ENCODE results near the gene SULT6B1.
A peak's percentile ranks its signal among the peaks of the same experiment; 100 is the strongest.
"Not testable (repeated sequence)": the region's sequence is repeated elsewhere in the genome, so short reads cannot be mapped to it uniquely, and the experiment has no call there.

The SULT6B1 gene

DNA sequence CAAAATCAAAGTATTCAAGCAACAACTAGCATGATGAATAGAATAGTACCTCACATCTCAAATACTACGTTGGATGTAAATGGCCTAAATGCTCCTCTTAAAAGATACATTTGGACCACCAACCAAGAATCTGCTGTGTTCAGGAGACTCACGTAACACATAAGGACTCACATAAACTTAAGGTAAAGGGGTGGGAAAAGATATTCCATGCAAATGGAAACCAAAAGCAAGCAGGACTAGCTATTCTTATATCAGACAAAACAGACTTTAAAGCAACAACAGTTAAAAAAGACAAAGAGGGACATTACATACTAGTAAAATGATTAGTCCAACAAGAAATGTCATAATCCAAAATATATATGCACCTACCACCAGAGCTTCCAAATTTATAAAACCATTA is 18.3 kb upstream of the SULT6B1 start:
- H3K4me1 ChIP-seq (ENCODE audit: control extremely low read depth in 1 of 4, control insufficient read depth in 4 of 4, insufficient read depth in 4 of 4, low read length in 3 of 4); DNase-seq; H3K27me3 ChIP-seq (replicated peaks in 2 of 5; ENCODE audit: control insufficient read depth in 4 of 5, insufficient read depth in 5 of 5, low read length in 4 of 5); POLR2A ChIA-PET; H3K27ac ChIP-seq (ENCODE audit: insufficient read depth in 1 of 2, low read depth in 1 of 2, low read length in 2 of 2, poor library complexity in 1 of 2, severe bottlenecking in 2 of 2): not testable (repeated sequence)
- peak overlapping the region in 1 of 7 experiments; percentile 6 for H3K4me3 ChIP-seq (ENCODE audit: control insufficient read depth in 1 of 7, extremely low read depth in 1 of 7, insufficient read depth in 4 of 7, low read depth in 2 of 7, low read length in 6 of 7)
- peaks cover 46 to 93% (median 67%) of the 10 kb centered on the region in 4 experiments for H3K36me3 ChIP-seq (ENCODE audit: control insufficient read depth in 4 of 4, insufficient read depth in 4 of 4, low read length in 3 of 4)
- WGBS (ENCODE audit: insufficient coverage) = no CpG with 5 or more reads among the region's 2 CpGs
- peaks cover 12 to 50% (median 22%) of the 10 kb centered on the region in 5 experiments for H3K9me3 ChIP-seq (ENCODE audit: control extremely low read depth in 1 of 5, control insufficient read depth in 4 of 5, insufficient read depth in 2 of 5, low read depth in 1 of 5, low read length in 4 of 5)
- CTCF ChIA-PET = interaction anchor here (1.1 to 2.3 kb wide), 2 partner anchors 38 to 58 kb away, joined by 3 to 5 read pairs; no protein-coding TSS in a partner anchor

- WGBS (ENCODE audit: insufficient coverage) = 96% methylated on average over 4 of the region's 5 CpGs
- Histone ChIP-seq H3K27me3 (replicated peaks in 2 of 5; ENCODE audit: control insufficient read depth in 4 of 5, insufficient read depth in 5 of 5, low read length in 4 of 5) (no peaks in the 10 kb centered on the region), H3K4me1 (ENCODE audit: control extremely low read depth in 1 of 4, control insufficient read depth in 4 of 4, insufficient read depth in 4 of 4, low read length in 3 of 4) (peaks cover 0 to 13% (median 5%) of the 10 kb centered on the region in 4 experiments), H3K36me3 (ENCODE audit: control insufficient read depth in 4 of 4, insufficient read depth in 4 of 4, low read length in 3 of 4) (peaks cover 44 to 86% (median 65%) of the 10 kb centered on the region in 4 experiments), H3K4me3 (ENCODE audit: control insufficient read depth in 1 of 7, extremely low read depth in 1 of 7, insufficient read depth in 4 of 7, low read depth in 2 of 7, low read length in 6 of 7) (no peak overlapping the region), H3K27ac (ENCODE audit: insufficient read depth in 1 of 2, low read depth in 1 of 2, low read length in 2 of 2, poor library complexity in 1 of 2, severe bottlenecking in 2 of 2) (no peak overlapping the region), H3K9me3 (ENCODE audit: control extremely low read depth in 1 of 5, control insufficient read depth in 4 of 5, insufficient read depth in 2 of 5, low read depth in 1 of 5, low read length in 4 of 5) (peaks cover 12 to 50% (median 22%) of the 10 kb centered on the region in 5 experiments)
- POLR2A ChIA-PET = no interaction called here
- peak in 1 of 3 donors; percentile 17 for DNase-seq
- CTCF ChIA-PET = no interaction called here
Observed at GRCh38 chr2:37205689-37206341, 17.3 kb upstream of the SULT6B1 start.

- POLR2A ChIA-PET, CTCF ChIA-PET: not testable (repeated sequence)
Observed at GRCh38 chr2:37205071-37205661, 16.7 kb upstream of the SULT6B1 start.

DNA sequence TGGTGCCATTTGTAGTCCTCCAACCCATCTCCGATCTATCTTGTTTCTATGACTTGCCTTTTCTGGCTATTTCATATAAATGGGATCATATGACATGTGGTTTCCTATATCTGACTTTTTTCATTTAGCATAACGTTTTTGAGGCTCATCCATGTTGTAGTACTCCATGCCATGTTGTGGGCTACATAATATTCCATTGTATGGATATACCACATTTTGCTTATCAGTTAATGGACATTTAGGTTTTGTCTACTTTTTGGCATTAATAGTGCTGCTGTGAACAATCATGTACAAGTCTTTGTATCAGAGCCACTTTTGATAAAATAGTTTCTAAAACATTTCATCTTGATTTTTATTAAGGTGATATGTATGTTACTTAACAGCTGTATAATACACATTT is 15.2 kb upstream of the SULT6B1 start:
- WGBS (ENCODE audit: insufficient coverage) = no CpG with 5 or more reads among the region's 2 CpGs
- H3K27me3 ChIP-seq (replicated peaks in 2 of 5; ENCODE audit: control insufficient read depth in 4 of 5, insufficient read depth in 5 of 5, low read length in 4 of 5) = no peaks in the 10 kb centered on the region
- H3K27ac ChIP-seq (ENCODE audit: insufficient read depth in 1 of 2, low read depth in 1 of 2, low read length in 2 of 2, poor library complexity in 1 of 2, severe bottlenecking in 2 of 2) = no peak overlapping the region
- ChIA-PET POLR2A (interaction anchor here (0.7 kb wide), 1 partner anchor 55 kb away, joined by 3 read pairs; no protein-coding TSS in a partner anchor), CTCF (interaction anchor here (1.1 to 1.6 kb wide), 2 partner anchors 10 to 15 kb away, joined by 3 to 5 read pairs; partner anchors contain the start of gene SULT6B1)
- H3K4me3 ChIP-seq (ENCODE audit: control insufficient read depth in 1 of 7, extremely low read depth in 1 of 7, insufficient read depth in 4 of 7, low read depth in 2 of 7, low read length in 6 of 7) = no peak overlapping the region
- DNase-seq = no peak
- H3K4me1 ChIP-seq (ENCODE audit: control extremely low read depth in 1 of 4, control insufficient read depth in 4 of 4, insufficient read depth in 4 of 4, low read length in 3 of 4) = peaks cover 0 to 13% (median 5%) of the 10 kb centered on the region in 4 experiments
- H3K9me3 ChIP-seq (ENCODE audit: control extremely low read depth in 1 of 5, control insufficient read depth in 4 of 5, insufficient read depth in 2 of 5, low read depth in 1 of 5, low read length in 4 of 5) = peaks cover 8 to 33% (median 10%) of the 10 kb centered on the region in 5 experiments
- peaks cover 37 to 77% (median 54%) of the 10 kb centered on the region in 4 experiments for H3K36me3 ChIP-seq (ENCODE audit: control insufficient read depth in 4 of 4, insufficient read depth in 4 of 4, low read length in 3 of 4)

More at GRCh38 chr2:37205071-37205661, 16.7 kb upstream of the SULT6B1 start:
- DNase-seq; H3K27me3 ChIP-seq (replicated peaks in 2 of 5; ENCODE audit: control insufficient read depth in 4 of 5, insufficient read depth in 5 of 5, low read length in 4 of 5); H3K27ac ChIP-seq (ENCODE audit: insufficient read depth in 1 of 2, low read depth in 1 of 2, low read length in 2 of 2, poor library complexity in 1 of 2, severe bottlenecking in 2 of 2); H3K4me3 ChIP-seq (ENCODE audit: control insufficient read depth in 1 of 7, extremely low read depth in 1 of 7, insufficient read depth in 4 of 7, low read depth in 2 of 7, low read length in 6 of 7): not testable (repeated sequence)
- H3K4me1 ChIP-seq (ENCODE audit: control extremely low read depth in 1 of 4, control insufficient read depth in 4 of 4, insufficient read depth in 4 of 4, low read length in 3 of 4) = peaks cover 0 to 13% (median 5%) of the 10 kb centered on the region in 4 experiments
- peaks cover 43 to 82% (median 66%) of the 10 kb centered on the region in 4 experiments for H3K36me3 ChIP-seq (ENCODE audit: control insufficient read depth in 4 of 4, insufficient read depth in 4 of 4, low read length in 3 of 4)
- H3K9me3 ChIP-seq (ENCODE audit: control extremely low read depth in 1 of 5, control insufficient read depth in 4 of 5, insufficient read depth in 2 of 5, low read depth in 1 of 5, low read length in 4 of 5) = peaks cover 12 to 48% (median 22%) of the 10 kb centered on the region in 5 experiments
- WGBS (ENCODE audit: insufficient coverage) = 100% methylated on average over 3 of the region's 8 CpGs

- H3K27me3 ChIP-seq (replicated peaks in 2 of 5; ENCODE audit: control insufficient read depth in 4 of 5, insufficient read depth in 5 of 5, low read length in 4 of 5) = no peaks in the 10 kb centered on the region
- CTCF ChIA-PET = interaction anchor here (1.0 to 3.7 kb wide), 5 partner anchors 10 to 50 kb away, joined by 3 to 9 read pairs (median 5); partner anchors contain the start of genes CEBPZ and NDUFAF7
- H3K4me3 ChIP-seq (ENCODE audit: control insufficient read depth in 1 of 7, extremely low read depth in 1 of 7, insufficient read depth in 4 of 7, low read depth in 2 of 7, low read length in 6 of 7) = no peak overlapping the region
- peaks cover 3 to 28% (median 15%) of the 10 kb centered on the region in 4 experiments for H3K4me1 ChIP-seq (ENCODE audit: control extremely low read depth in 1 of 4, control insufficient read depth in 4 of 4, insufficient read depth in 4 of 4, low read length in 3 of 4)
- WGBS (ENCODE audit: insufficient coverage) = no CpG with 5 or more reads among the region's 1 CpG
- H3K9me3 ChIP-seq (ENCODE audit: control extremely low read depth in 1 of 5, control insufficient read depth in 4 of 5, insufficient read depth in 2 of 5, low read depth in 1 of 5, low read length in 4 of 5) = peaks cover 0 to 17% (median 7%) of the 10 kb centered on the region in 5 experiments
- H3K27ac ChIP-seq (ENCODE audit: insufficient read depth in 1 of 2, low read depth in 1 of 2, low read length in 2 of 2, poor library complexity in 1 of 2, severe bottlenecking in 2 of 2) = peak overlapping the region in 1 of 2 experiments; percentile 61
- POLR2A ChIA-PET = no interaction called here
- H3K36me3 ChIP-seq (ENCODE audit: control insufficient read depth in 4 of 4, insufficient read depth in 4 of 4, low read length in 3 of 4) = peaks cover 30 to 63% (median 39%) of the 10 kb centered on the region in 4 experiments
- DNase-seq = peak; percentile 80 to 92 (median 89)
Observed at GRCh38 chr2:37201766-37202165, 13.3 kb upstream of the SULT6B1 start.

GRCh38 chr2:37201208-37201607 is 12.7 kb upstream of the SULT6B1 start:
- peaks cover 0 to 11% (median 4%) of the 10 kb centered on the region in 5 experiments for H3K9me3 ChIP-seq (ENCODE audit: control extremely low read depth in 1 of 5, control insufficient read depth in 4 of 5, insufficient read depth in 2 of 5, low read depth in 1 of 5, low read length in 4 of 5)
- no peak overlapping the region for H3K4me3 ChIP-seq (ENCODE audit: control insufficient read depth in 1 of 7, extremely low read depth in 1 of 7, insufficient read depth in 4 of 7, low read depth in 2 of 7, low read length in 6 of 7)
- ChIA-PET CTCF (interaction anchor here (1.0 to 3.7 kb wide), 6 partner anchors 10 to 50 kb away, joined by 3 to 9 read pairs (median 4); partner anchors contain the start of genes CEBPZ and NDUFAF7), POLR2A (no interaction called here)
- WGBS (ENCODE audit: insufficient coverage) = no CpG with 5 or more reads among the region's 1 CpG
- H3K27me3 ChIP-seq (replicated peaks in 2 of 5; ENCODE audit: control insufficient read depth in 4 of 5, insufficient read depth in 5 of 5, low read length in 4 of 5) = no peaks in the 10 kb centered on the region
- H3K36me3 ChIP-seq (ENCODE audit: control insufficient read depth in 4 of 4, insufficient read depth in 4 of 4, low read length in 3 of 4) = peaks cover 24 to 57% (median 34%) of the 10 kb centered on the region in 4 experiments
- no peak for DNase-seq
- peak overlapping the region in 1 of 2 experiments; percentile 43 for H3K27ac ChIP-seq (ENCODE audit: insufficient read depth in 1 of 2, low read depth in 1 of 2, low read length in 2 of 2, poor library complexity in 1 of 2, severe bottlenecking in 2 of 2)
- peaks cover 3 to 31% (median 16%) of the 10 kb centered on the region in 4 experiments for H3K4me1 ChIP-seq (ENCODE audit: control extremely low read depth in 1 of 4, control insufficient read depth in 4 of 4, insufficient read depth in 4 of 4, low read length in 3 of 4)
